ENCODE measurements around the gene NUMA1. TPM values are rescaled to one million over a fixed set of nuclear protein-coding genes. Genes with fewer than 3 reads are reported as not detected.

NUMA1 gene
- total RNA-seq, 1 donor from 2014 or later, result 116 TPM

DNA sequence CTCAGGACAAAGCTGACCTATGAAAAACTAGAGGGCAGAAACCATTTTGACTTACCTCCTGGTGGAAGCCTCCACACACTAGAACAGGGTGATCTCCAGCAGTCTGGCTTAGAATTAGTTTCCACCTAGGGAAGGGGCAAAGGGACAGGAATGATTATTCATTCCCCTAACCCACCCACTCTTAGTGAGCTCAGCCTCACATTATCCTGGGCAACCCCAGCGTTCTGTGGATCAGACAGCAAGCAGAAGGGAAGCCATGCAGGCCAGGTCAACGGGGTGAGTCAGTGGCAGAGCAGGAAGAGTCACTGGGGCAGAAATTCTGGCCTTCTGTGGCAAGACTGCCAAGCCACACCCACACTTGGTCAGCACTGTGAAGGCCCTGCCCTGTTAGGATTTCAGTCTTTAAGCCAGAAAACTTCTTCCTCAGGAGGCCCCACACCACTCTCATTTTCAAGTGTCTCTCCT, 10.5 kb downstream of the NUMA1 start:
- peak; percentile 78 for DNase-seq (ENCODE audit: low read depth)
- H3K4me3 ChIP-seq (ENCODE audit: low read depth, low read length), result peak overlapping the region; percentile 33
- TF ChIP-seq, protein P1, sequence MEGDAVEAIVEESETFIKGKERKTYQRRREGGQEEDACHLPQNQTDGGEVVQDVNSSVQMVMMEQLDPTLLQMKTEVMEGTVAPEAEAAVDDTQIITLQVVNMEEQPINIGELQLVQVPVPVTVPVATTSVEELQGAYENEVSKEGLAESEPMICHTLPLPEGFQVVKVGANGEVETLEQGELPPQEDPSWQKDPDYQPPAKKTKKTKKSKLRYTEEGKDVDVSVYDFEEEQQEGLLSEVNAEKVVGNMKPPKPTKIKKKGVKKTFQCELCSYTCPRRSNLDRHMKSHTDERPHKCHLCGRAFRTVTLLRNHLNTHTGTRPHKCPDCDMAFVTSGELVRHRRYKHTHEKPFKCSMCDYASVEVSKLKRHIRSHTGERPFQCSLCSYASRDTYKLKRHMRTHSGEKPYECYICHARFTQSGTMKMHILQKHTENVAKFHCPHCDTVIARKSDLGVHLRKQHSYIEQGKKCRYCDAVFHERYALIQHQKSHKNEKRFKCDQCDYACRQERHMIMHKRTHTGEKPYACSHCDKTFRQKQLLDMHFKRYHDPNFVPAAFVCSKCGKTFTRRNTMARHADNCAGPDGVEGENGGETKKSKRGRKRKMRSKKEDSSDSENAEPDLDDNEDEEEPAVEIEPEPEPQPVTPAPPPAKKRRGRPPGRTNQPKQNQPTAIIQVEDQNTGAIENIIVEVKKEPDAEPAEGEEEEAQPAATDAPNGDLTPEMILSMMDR (conservative IDR thresholded peaks at IDR 0.05; ENCODE audit: low read depth, low read length), result no peak

GRCh38 chr11:72069200-72069599, 11.1 kb downstream of the NUMA1 start:
- TF ChIP-seq, protein P1 (conservative IDR thresholded peaks at IDR 0.05; ENCODE audit: low read depth, low read length), result no peak
- peak overlapping the region; percentile 33 for H3K4me3 ChIP-seq (ENCODE audit: low read depth, low read length)
- DNase-seq (ENCODE audit: low read depth), result no peak

GRCh38 chr11:72067676-72068075, 12.7 kb downstream of the NUMA1 start:
- TF ChIP-seq, protein P1 (conservative IDR thresholded peaks at IDR 0.05; ENCODE audit: low read depth, low read length), result no peak
- no peak for DNase-seq (ENCODE audit: low read depth)
- no peak overlapping the region for H3K4me3 ChIP-seq (ENCODE audit: low read depth, low read length)

- no peak for DNase-seq (ENCODE audit: low read depth)
- TF ChIP-seq, protein P1 (conservative IDR thresholded peaks at IDR 0.05; ENCODE audit: low read depth, low read length), result no peak
- peak overlapping the region; percentile 2 for H3K4me3 ChIP-seq (ENCODE audit: low read depth, low read length)
These were observed 13.1 kb downstream of the NUMA1 start for GRCh38 chr11:72067266-72067665.

- DNase-seq (ENCODE audit: low read depth), result no peak
- peak overlapping the region; percentile 2 for H3K4me3 ChIP-seq (ENCODE audit: low read depth, low read length)
- TF ChIP-seq, protein P1 (conservative IDR thresholded peaks at IDR 0.05; ENCODE audit: low read depth, low read length), result no peak
These were observed 13.5 kb downstream of the NUMA1 start for GRCh38 chr11:72066855-72067254.

DNA sequence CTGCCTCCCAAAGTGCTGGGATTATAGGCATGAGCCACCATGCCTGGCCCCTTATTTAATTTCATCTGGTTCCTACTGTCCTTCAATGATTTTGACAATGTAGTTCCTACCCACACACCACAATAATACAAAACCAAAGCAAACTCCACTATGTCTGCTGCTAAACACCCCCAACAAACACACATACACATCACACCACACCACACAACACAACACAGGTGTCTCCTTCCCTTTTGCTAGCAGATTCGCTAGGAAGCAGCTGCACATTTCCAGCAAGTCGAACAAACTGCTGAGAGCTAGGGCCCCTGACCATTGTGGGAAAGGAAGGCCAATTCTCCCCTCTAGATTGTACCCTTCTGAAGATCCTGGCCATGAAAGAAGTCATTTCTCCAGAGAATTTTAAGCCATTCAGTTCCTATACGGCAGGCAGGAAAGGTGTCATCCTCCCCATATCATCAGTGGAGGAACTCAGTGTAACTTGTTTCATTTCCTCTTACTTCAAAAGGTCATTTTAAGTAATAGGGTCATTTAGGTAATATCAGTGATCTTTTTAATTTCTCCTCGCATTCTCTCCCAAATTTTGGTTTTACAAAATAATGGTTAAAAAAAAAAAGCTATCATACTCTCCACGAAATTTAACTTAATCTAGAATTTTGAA, 18.5 kb downstream of the NUMA1 start:
- H3K4me3 ChIP-seq (ENCODE audit: low read depth, low read length), result no peak overlapping the region
- no peak for DNase-seq (ENCODE audit: low read depth)
- TF ChIP-seq, protein P1 (conservative IDR thresholded peaks at IDR 0.05; ENCODE audit: low read depth, low read length), result no peak

All from epithelial cell of proximal tubule (primary cell).